Astrocyte (in vitro differentiated cells and primary cell): ENCODE data around the gene IMMP2L. TPM values are rescaled to one million over a fixed set of nuclear protein-coding genes. Genes with fewer than 3 reads are reported as not detected.

ENCODE experiments used
- DNase-seq: peaks from one replicate; pipeline ENCODE4 v3.0.0-alpha.2; 2010; ENCODE audit warnings: low read depth
- FAIRE-seq: peaks from 2 replicates; lab custom pipeline; 2011; peaks lifted over from hg19 to GRCh38; lab: Jason Lieb, UNC
- H2AFZ ChIP-seq: 2 replicates; pipeline ENCODE4 v1.6.0; 2012; ENCODE audit warnings: low read depth, low read length, inconsistent platforms
- H3K27ac ChIP-seq: 2 replicates; pipeline ENCODE4 v1.5.1; 2011; ENCODE audit warnings: low read depth, low read length, inconsistent platforms
- H3K27me3 ChIP-seq: 2 replicates; pipeline ENCODE4 v1.6.0; 2011; ENCODE audit warnings: low read length, inconsistent platforms; ENCODE audit not compliant: insufficient read depth
- H3K36me3 ChIP-seq: 2 replicates; pipeline ENCODE4 v1.5.1; 2011; ENCODE audit warnings: low read length, inconsistent platforms; ENCODE audit not compliant: insufficient read depth
- H3K4me1 ChIP-seq: 2 replicates; pipeline ENCODE4 v1.5.1; 2011; ENCODE audit warnings: low read length, inconsistent platforms; ENCODE audit not compliant: insufficient read depth
- H3K4me2 ChIP-seq: 2 replicates; pipeline ENCODE4 v1.6.0; 2012; ENCODE audit warnings: low read length, inconsistent platforms
- H3K4me3 ChIP-seq: 2 replicates; pipeline ENCODE4 v1.5.1; 2011; ENCODE audit warnings: low read depth, mild to moderate bottlenecking, low read length, inconsistent platforms; ENCODE audit not compliant: insufficient read depth
- H3K79me2 ChIP-seq: 2 replicates; pipeline ENCODE4 v1.6.0; 2012; ENCODE audit warnings: mild to moderate bottlenecking, low read length, inconsistent platforms; ENCODE audit not compliant: insufficient read depth
- H3K9ac ChIP-seq: 2 replicates; pipeline ENCODE4 v1.6.0; 2012; ENCODE audit warnings: mild to moderate bottlenecking, low read length, inconsistent platforms
- H3K9me3 ChIP-seq: 2 replicates; pipeline ENCODE4 v1.5.1; 2012; ENCODE audit warnings: low read depth, mild to moderate bottlenecking, low read length, inconsistent platforms; ENCODE audit not compliant: insufficient read depth
- H4K20me1 ChIP-seq: 2 replicates; pipeline ENCODE4 v1.6.0; 2012; ENCODE audit warnings: low read length, inconsistent platforms; ENCODE audit not compliant: insufficient read depth
- H3K27ac Mint-ChIP-seq: one replicate; pipeline ENCODE4 v1.8.0; 2021; ENCODE audit warnings: mild to moderate bottlenecking, mixed read lengths; ENCODE audit not compliant: unreplicated experiment
- H3K27me3 Mint-ChIP-seq: one replicate; pipeline ENCODE4 v1.8.0; 2021; ENCODE audit warnings: low read depth, mixed read lengths; ENCODE audit not compliant: unreplicated experiment
- H3K36me3 Mint-ChIP-seq: one replicate; pipeline ENCODE4 v1.8.0; 2021; ENCODE audit warnings: low read depth, mixed read lengths; ENCODE audit not compliant: unreplicated experiment
- H3K4me1 Mint-ChIP-seq: one replicate; pipeline ENCODE4 v1.8.0; 2021; ENCODE audit warnings: low read depth, mixed read lengths; ENCODE audit not compliant: unreplicated experiment
- H3K4me3 Mint-ChIP-seq: one replicate; pipeline ENCODE4 v1.8.0; 2021; ENCODE audit warnings: mild to moderate bottlenecking, moderate library complexity, mixed read lengths; ENCODE audit not compliant: unreplicated experiment
- H3K9me3 Mint-ChIP-seq: one replicate; pipeline ENCODE4 v1.8.0; 2021; ENCODE audit warnings: mild to moderate bottlenecking, mixed read lengths; ENCODE audit not compliant: unreplicated experiment
- CTCF ChIP-seq: IDR thresholded peaks from 2 replicates; pipeline ENCODE4 v1.5.1; 2011; ENCODE audit warnings: low read depth, mild to moderate bottlenecking, inconsistent platforms, low read length, moderate library complexity; ENCODE audit not compliant: insufficient read depth
- EZH2 ChIP-seq: IDR thresholded peaks from 2 replicates; pipeline ENCODE4 v1.6.1; 2012; ENCODE audit warnings: mild to moderate bottlenecking, low read length, inconsistent platforms; ENCODE audit not compliant: insufficient read depth
- total RNA-seq: library from RNA; stranded (reverse); gene quantifications from 2 replicates; pipeline ENCODE4 v1.2.1, GENCODE V29; 2021

The IMMP2L gene
- total RNA-seq, 1 donor from 2014 or later = 13.8 TPM

GRCh38 chr7:111018960-111019736, 543.1 kb downstream of the IMMP2L start:
- Histone ChIP-seq H4K20me1 (no peaks in the 10 kb centered on the region), H3K79me2 (no peaks in the 10 kb centered on the region), H3K36me3 (no peaks in the 10 kb centered on the region), H3K9me3 (no peaks in the 10 kb centered on the region), H2AFZ (no peak overlapping the region), H3K27me3 (no peaks in the 10 kb centered on the region), H3K4me2 (no peak overlapping the region), H3K4me3 (no peak overlapping the region), H3K4me1 (no peaks in the 10 kb centered on the region), H3K9ac (no peak overlapping the region), H3K27ac (no peak overlapping the region)
- H3K27ac Mint-ChIP-seq = no peak overlapping the region
- H3K36me3 Mint-ChIP-seq = no peaks in the 10 kb centered on the region
- FAIRE-seq (no peak), DNase-seq (no peak)
- no peaks in the 10 kb centered on the region for H3K27me3 Mint-ChIP-seq
- peaks cover 3% of the 10 kb centered on the region for H3K9me3 Mint-ChIP-seq
- H3K4me1 Mint-ChIP-seq = peaks cover 10% of the 10 kb centered on the region
- no peak for TF ChIP-seq CTCF
- H3K4me3 Mint-ChIP-seq = no peak overlapping the region

- Histone ChIP-seq H4K20me1 (no peaks in the 10 kb centered on the region), H3K79me2 (no peaks in the 10 kb centered on the region), H2AFZ (no peak overlapping the region), H3K9me3 (no peaks in the 10 kb centered on the region), H3K36me3 (no peaks in the 10 kb centered on the region), H3K27ac (no peak overlapping the region), H3K9ac (no peak overlapping the region), H3K4me1 (no peaks in the 10 kb centered on the region), H3K4me2 (no peak overlapping the region), H3K27me3 (no peaks in the 10 kb centered on the region), H3K4me3 (no peak overlapping the region)
- Mint-ChIP-seq H3K27me3 (no peaks in the 10 kb centered on the region), H3K36me3 (no peaks in the 10 kb centered on the region), H3K27ac (no peak overlapping the region), H3K9me3 (peaks cover 3% of the 10 kb centered on the region), H3K4me1 (peaks cover 10% of the 10 kb centered on the region), H3K4me3 (no peak overlapping the region)
- DNase-seq = no peak
- no peak for FAIRE-seq
- TF ChIP-seq CTCF = no peak
- no peak for TF ChIP-seq EZH2
Observed at GRCh38 chr7:111018447-111018846, 543.8 kb downstream of the IMMP2L start.

GRCh38 chr7:111014079-111014478, 548.2 kb downstream of the IMMP2L start:
- Mint-ChIP-seq H3K4me1 (peaks cover 5% of the 10 kb centered on the region), H3K27ac (no peak overlapping the region), H3K27me3 (no peaks in the 10 kb centered on the region), H3K4me3 (no peak overlapping the region), H3K36me3 (no peaks in the 10 kb centered on the region), H3K9me3 (no peaks in the 10 kb centered on the region)
- no peak for FAIRE-seq
- Histone ChIP-seq H3K9me3 (no peaks in the 10 kb centered on the region), H3K4me1 (no peaks in the 10 kb centered on the region), H4K20me1 (no peaks in the 10 kb centered on the region), H3K27ac (no peak overlapping the region), H3K36me3 (no peaks in the 10 kb centered on the region), H3K79me2 (no peaks in the 10 kb centered on the region), H2AFZ (no peak overlapping the region), H3K9ac (no peak overlapping the region), H3K27me3 (no peaks in the 10 kb centered on the region), H3K4me2 (no peak overlapping the region), H3K4me3 (no peak overlapping the region)
- TF ChIP-seq EZH2 = no peak
- no peak for TF ChIP-seq CTCF
- no peak for DNase-seq
